HG03575 (cell line): ENCODE results near the gene EXOC3L1.

Experiments
- ATAC-seq: cut with Tn5 transposase; IDR thresholded peaks from one replicate; pipeline ENCODE4 v1.9.1; 2021; ENCODE audit not compliant: unreplicated experiment, insufficient number of reproducible peaks, low FRiP score; ENCODE audit errors: extremely low read depth

The EXOC3L1 gene

DNA sequence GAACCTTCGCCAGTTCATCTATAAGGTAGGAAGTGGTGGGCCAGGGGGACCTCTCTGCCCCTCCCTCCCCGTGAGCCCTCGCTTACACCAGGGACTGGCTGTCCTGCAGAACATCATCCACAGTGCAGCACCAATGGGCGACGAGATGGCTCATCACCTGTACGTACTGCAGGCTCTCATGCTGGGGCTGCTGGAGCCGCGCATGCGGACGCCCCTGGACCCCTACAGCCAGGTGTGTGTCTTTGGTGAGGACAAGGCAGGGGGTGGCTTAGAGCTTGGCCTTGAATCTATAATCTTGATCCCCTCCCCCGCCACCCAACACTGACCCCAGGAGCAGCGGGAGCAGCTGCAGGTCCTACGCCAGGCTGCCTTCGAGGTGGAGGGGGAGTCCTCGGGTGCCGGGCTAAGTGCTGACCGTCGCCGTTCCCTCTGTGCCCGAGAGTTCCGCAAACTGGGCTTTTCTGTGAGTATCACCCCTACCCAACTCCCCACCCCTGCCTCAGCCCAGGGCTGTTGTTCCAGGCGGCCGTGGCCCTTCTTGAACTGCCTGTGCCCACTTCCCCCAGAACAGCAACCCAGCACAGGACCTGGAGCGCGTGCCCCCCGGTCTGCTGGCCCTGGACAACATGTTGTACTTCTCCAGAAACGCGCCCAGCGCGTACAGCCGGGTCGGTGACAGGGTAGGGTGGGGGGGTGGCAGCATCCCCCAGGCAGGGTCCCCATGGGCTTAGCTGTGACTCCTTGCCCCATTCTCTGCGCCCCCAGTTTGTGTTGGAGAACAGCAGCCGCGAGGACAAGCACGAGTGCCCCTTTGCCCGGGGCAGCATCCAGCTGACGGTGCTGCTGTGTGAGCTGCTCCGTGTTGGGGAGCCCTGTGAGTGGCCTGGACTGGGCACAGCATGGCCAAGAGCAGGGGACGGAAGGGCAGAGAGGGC is 11.7 kb upstream of the EXOC3L1 start:
- ATAC-seq, result no peak

DNA sequence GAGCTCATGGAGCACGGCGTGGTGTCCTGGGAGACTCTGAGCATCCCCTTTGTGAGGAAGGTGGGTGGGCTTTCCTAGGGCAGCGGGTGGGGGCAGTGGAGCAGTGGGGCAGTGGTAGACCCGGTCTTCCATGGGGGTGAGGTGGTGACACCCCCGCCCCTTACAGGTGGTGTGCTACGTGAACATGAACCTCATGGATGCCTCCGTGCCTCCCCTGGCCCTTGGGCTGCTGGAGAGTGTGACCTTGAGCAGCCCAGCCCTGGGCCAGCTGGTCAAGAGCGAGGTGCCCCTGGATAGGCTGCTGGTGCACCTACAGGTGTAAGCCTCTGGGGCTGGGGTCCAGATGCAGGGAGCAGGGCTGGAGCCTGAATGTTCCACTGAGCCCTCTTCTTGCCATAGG is 10.6 kb upstream of the EXOC3L1 start:
- no peak for ATAC-seq

DNA sequence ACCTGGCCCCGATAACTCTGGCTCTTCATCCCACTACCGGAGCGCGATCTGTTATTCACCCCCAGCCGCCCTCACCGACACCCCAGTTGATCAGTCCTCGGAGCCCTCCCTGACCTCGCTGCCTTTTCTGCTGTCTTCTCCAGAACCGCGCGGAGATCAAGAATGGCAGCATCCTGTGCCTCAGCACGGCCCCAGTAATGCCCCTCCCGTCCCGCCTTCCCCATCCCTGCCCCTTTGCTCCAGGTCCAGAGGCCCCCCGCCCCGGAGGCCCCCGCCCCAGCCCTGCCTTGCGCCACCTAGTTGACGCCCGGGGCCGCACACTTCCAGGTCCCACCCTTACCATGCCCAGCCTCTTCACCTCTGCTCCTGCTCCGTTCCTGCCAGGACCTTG is 9.9 kb upstream of the EXOC3L1 start:
- ATAC-seq, result no peak

- ATAC-seq, result no peak
Measured at GRCh38 chr16:67199011-67199807, 9.3 kb upstream of the EXOC3L1 start, which contains the start of gene ELMO3. ELMO3 (plus strand) TSS chr16:67199131; CDS start chr16:67199327, 196 bp downstream.

GRCh38 chr16:67198238-67198734 is 8.3 kb upstream of the EXOC3L1 start:
- ATAC-seq, result no peak

GRCh38 chr16:67197704-67198103 is 7.8 kb upstream of the EXOC3L1 start:
- ATAC-seq, result no peak

- ATAC-seq, result no peak
Measured at GRCh38 chr16:67196881-67197280, 6.9 kb upstream of the EXOC3L1 start.

DNA sequence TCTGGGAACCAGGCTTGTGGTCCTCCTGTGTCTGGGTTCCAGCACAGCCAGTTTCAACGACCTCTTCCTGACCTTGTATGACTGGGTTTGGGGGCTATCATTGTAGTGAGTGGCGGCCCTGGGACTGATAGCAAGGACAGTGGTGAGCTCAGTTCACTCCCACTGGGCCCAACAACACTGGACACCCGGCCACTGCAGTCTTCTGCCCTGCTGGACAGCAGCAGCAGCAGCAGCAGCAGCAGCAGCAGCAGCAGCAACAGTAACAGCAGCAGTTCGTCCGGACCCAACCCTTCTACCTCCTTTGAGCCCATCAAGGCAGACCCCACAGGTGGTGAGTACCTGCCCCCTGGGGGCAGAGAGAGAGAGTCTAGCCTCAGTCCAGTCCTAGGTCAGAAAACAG is 5.7 kb upstream of the EXOC3L1 start:
- no peak for ATAC-seq

GRCh38 chr16:67194260-67194659 is 4.3 kb upstream of the EXOC3L1 start:
- ATAC-seq, result no peak

DNA sequence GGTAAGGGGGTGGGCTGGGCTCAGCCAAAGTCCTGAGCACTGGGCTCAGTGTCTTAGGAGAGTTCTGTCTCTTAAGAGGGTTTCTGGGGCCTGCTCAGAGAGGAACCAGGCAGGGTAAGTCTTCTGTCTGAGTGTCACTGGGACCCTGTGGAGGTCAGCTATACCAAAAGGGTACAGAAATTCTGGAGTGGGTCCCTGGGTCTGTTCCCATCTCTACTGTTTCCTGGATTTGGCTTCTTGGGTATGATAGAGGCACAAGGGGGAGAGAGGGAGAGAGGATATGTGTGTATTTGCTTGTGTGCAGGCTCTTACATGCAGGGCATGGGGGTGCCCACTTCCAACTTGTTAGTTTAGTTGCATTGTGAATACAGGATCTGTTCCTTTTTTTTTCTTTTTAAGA is 3.6 kb upstream of the EXOC3L1 start:
- no peak for ATAC-seq

DNA sequence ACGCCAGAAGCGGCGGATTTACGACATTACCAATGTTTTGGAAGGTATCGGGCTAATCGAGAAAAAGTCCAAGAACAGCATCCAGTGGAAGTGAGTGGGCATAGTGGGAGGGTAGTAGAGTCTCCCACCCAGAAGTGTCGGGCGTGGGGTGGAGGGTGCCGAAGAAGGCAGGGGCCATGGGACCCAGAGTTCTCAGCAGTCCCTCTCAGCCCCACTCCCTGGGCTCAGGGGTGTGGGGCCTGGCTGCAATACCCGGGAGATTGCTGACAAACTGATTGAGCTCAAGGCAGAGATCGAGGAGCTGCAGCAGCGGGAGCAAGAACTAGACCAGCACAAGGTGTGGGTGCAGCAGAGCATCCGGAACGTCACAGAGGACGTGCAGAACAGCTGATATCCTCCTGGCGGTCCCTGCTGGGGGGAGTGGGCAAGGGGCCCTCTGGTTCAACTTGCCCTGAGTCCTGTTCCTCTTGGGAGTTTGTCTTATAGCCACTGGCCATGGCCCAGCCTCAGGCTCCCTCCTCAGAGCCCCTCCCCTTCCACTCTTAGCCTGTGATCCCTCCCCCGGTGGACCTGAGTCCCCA is 2.9 kb upstream of the EXOC3L1 start:
- ATAC-seq, result no peak

DNA sequence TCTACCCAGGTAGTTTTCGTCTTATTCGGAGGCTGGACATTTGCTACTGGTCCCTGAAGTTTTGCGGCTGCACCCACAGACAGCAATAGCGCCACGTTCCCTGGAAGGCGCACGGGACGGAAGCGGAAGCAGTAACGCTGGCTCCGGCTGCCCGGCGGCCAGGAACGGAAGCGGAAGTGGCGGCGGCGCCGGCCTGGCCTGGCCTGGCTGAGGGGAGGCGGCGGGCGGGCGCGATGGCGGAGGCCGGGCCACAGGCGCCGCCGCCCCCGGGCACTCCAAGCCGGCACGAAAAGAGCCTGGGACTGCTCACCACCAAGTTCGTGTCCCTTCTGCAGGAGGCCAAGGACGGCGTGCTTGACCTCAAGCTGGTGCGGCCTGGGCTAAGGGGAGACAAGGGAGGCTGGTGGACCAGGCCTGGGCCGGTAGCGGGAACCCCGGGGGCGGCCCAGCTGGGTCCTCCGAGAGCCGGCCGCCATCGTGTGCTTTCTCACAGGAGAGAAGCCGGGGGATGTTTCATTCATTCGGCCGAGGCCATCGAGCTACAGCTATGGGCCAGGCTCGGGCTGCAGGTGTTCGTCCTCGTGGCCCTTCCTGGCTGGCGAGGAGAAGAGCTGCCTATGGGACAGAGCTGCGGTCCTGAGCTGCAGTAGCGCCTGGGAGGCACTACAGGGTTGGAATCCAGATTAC is 2.2 kb upstream of the EXOC3L1 start, which contains the start of gene E2F4:
E2F4 (plus strand) TSS at position 161 of the 687 bp plus-strand sequence; CDS start at position 234, 73 bp downstream.
- no peak for ATAC-seq

DNA sequence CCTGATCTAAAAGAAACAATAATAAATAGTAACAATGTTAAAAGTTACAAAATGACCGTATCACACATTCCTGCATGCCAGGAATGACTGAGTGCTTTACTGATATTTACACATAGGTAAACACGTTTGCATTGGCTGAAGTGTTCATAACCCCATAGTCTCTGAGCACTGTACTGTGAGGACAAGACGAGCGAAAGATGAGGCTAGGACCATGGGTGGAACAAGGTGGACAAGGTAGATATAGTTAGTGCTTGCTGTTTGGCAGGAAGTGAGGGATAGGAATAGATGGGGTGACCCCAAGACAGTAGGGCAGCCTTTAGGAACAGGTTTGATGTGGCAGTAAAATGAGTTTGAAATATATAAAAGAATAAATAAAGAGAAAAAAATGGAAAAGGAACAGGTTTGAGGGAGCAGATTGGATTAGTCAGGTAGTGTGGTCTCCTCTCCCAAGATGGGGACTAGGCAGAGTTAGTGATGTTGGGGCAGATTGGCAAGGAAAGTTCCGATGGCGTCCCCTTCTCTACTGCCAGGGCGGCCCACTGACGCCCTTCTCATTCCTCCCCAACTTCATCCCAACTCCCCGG is 1.6 kb upstream of the EXOC3L1 start:
- no peak for ATAC-seq

GRCh38 chr16:67190448-67191399 is 788 bp upstream of the EXOC3L1 start:
- ATAC-seq, result no peak

DNA sequence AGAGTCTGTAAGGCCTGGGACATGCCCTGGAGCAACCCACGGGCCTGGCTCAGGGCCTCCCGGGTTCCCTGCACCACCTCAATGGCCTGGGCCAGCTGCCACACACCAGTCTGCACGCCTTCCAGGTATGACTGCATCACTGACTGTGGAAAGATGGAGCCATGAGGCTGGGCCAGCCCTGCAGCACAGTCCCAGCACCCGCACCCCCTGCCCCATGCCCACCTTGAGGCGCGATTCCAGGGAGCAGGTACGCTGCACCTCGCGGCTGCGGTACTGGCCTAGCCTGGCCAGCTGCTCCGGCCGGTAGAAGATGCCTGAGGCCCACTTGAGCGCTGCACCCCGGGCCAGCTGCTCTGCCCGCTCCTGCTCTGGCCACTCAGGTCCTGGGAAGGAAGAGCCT is 1.1 kb downstream of the EXOC3L1 start:
- ATAC-seq, result no peak

DNA sequence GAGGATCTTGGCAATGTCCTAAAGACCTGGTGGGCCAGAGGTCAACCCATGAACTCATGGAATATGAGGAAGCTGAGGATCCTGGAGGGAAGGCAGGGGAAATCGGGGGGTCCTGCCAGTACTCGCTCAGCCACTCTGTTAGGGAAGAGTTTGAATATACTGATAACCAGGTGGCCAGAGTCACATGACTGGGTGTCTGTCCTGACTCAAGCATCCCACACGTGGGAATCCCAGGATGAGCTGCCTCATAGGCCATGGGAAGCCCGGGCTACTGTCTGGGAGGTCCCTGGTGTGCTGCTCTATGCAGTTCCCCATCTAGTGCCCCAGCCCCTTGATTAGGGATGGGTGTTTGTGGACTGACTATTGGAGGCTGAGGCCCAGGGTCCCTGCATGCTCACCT is 1.6 kb downstream of the EXOC3L1 start:
- no peak for ATAC-seq

DNA sequence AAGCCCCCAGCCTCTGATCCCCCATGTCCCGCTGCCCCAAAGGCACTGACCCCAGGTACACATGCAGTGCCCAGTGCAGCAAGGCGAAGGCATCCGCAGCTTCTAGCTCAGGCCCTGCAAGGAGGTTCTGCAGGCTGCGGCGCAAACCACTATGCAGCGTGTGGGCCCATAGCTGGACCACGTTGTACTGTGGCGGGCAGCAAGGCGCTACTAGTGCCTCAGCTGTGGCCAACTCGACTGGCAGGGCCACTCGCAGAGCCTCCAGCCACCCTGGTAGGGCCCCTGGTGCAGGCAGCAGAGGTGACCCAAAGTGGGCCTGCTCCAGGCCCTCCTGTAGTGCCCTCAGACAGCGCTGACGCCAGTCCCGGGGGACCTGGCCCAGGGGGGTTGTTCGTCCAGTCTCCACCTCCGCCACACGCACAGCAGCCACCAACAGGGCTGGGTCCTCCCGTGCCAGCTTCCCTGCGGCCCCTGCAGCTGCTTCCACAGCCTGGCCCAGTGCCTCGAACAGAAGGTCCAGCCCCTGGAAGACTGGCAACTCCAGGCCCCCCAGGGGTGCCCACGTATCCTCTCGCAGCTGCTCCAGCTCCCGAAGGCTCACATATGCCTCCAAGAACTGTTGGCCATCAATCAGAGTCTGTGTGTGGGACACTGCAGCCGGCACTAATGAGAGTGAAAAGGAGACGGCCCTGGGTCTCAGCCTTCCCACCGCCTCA is 2.6 kb downstream of the EXOC3L1 start:
- ATAC-seq, result no peak
